A549 (cell line): ENCODE data around the gene MGLL. TPM values are rescaled to one million over a fixed set of nuclear protein-coding genes. Genes with fewer than 3 reads are reported as not detected.

Experiments used
- ATAC-seq, 2 experiments: fragments of 200-7000 bp in 1 of 2; fragments of >200 bp in 1 of 2; cut with Nextera tagmentation in 1 of 2; cut with Tn5 transposase in 1 of 2; 3 replicates each; pipeline versions ENCODE4 v1.8.0 to v1.9.1; 2018 to 2020; ENCODE audit warnings: mild to moderate bottlenecking in 1 of 2, moderate library complexity in 1 of 2
- CTCF ChIA-PET: fragments of 300-600 bp; sonication (Branson Sonifier 250); formaldehyde crosslinking; extraction: SDS; loops from one replicate; lab custom pipeline; 2021; ENCODE audit warnings: antibody characterized with exemption, inconsistent platforms; lab: Yijun Ruan, JAX
- POLR2A ChIA-PET: fragments of 350-600 bp; formaldehyde crosslinking; extraction: SDS; loops from one replicate; lab custom pipeline; 2021; ENCODE audit warnings: antibody characterized with exemption, inconsistent platforms; lab: Yijun Ruan, JAX
- DNase-seq, 2 experiments: peaks; one replicate each; pipeline versions ENCODE4 v3.0.0 to v3.0.0-alpha.2; 2011 to 2016; ENCODE audit warnings: low read depth in 1 of 2, low spot score in 1 of 2
- FAIRE-seq: peaks from 2 replicates; lab custom pipeline; 2011; peaks lifted over from hg19 to GRCh38; lab: Jason Lieb, UNC
- H3K27ac ChIP-seq, 2 experiments: fragments of >200 bp; sonication (Bioruptor Twin); formaldehyde crosslinking; 3 replicates each; pipeline ENCODE4 v1.5.1; 2016 to 2017
- H3K4me1 ChIP-seq: fragments of >200 bp; sonication (Bioruptor Twin); formaldehyde crosslinking; 3 replicates; pipeline ENCODE4 v1.6.1; 2016
- H3K4me2 ChIP-seq: fragments of >200 bp; sonication (Bioruptor Twin); formaldehyde crosslinking; 3 replicates; pipeline ENCODE4 v1.6.1; 2016
- H3K4me3 ChIP-seq: fragments of >200 bp; sonication (Bioruptor Twin); formaldehyde crosslinking; 3 replicates; pipeline ENCODE4 v1.5.1; 2016
- H3K9me3 ChIP-seq: fragments of >200 bp; sonication (Bioruptor Twin); formaldehyde crosslinking; 3 replicates; pipeline ENCODE4 v1.6.1; 2016
- BHLHE40 ChIP-seq: IDR thresholded peaks from 2 replicates; pipeline ENCODE4 v1.6.1; 2012; ENCODE audit warnings: low read depth, low read length, inconsistent platforms
- EHF ChIP-seq: fragments of 250-450 bp; sonication (Bioruptor Pico); IDR thresholded peaks from 2 replicates; pipeline ENCODE4 v1.5.0; 2020; ENCODE audit warnings: mild to moderate bottlenecking
- EP300 ChIP-seq, 2 experiments: fragments of >200 bp; sonication (Bioruptor Twin); formaldehyde crosslinking; IDR thresholded peaks; 2 replicates in 1 of 2; 3 replicates in 1 of 2; pipeline ENCODE4 v1.6.1; 2016 to 2017
- HDAC2 ChIP-seq: fragments of 200-600 bp; sonication (generic); IDR thresholded peaks from 2 replicates; pipeline ENCODE4 v1.6.1; 2016
- JUNB ChIP-seq: fragments of >200 bp; sonication (Bioruptor Twin); formaldehyde crosslinking; IDR thresholded peaks from 2 replicates; pipeline ENCODE4 v1.6.1; 2016
- KDM1A ChIP-seq: fragments of 200-600 bp; sonication (generic); IDR thresholded peaks from 2 replicates; pipeline ENCODE4 v1.6.1; 2016; ENCODE audit warnings: low read depth, mild to moderate bottlenecking
- NFE2L2 ChIP-seq: fragments of 150-350 bp; conservative IDR thresholded peaks from 2 replicates; pipeline ENCODE4 v1.6.1; 2014; ENCODE audit warnings: low read length
- POLR2AphosphoS2 ChIP-seq: conservative IDR thresholded peaks from 2 replicates; pipeline ENCODE4 v1.6.1; 2012; ENCODE audit warnings: low read length, improper control_type of control experiment, inconsistent platforms
- RAD21 ChIP-seq, 2 experiments: fragments of >200 bp in 1 of 2; sonication (Bioruptor Twin) in 1 of 2; formaldehyde crosslinking in 1 of 2; IDR thresholded peaks in 1 of 2; conservative IDR thresholded peaks in 1 of 2; 2 replicates in 1 of 2; 3 replicates in 1 of 2; pipeline ENCODE4 v1.6.1; 2012 to 2018; ENCODE audit warnings: inconsistent platforms in 1 of 2
- RARB ChIP-seq: fragments of 250-450 bp; sonication (Bioruptor Pico); IDR thresholded peaks from 2 replicates; pipeline ENCODE4 v1.8.0; 2021; ENCODE audit warnings: mild to moderate bottlenecking, moderate library complexity
- SMC3 ChIP-seq: fragments of >200 bp; sonication (Bioruptor Twin); formaldehyde crosslinking; IDR thresholded peaks from 3 replicates; pipeline ENCODE4 v1.6.1; 2018; ENCODE audit warnings: inconsistent platforms
- TFCP2L1 ChIP-seq: fragments of 250-450 bp; sonication (Bioruptor Pico); IDR thresholded peaks from 2 replicates; pipeline ENCODE4 v1.5.0; 2021; ENCODE audit warnings: mild to moderate bottlenecking
- TP53 ChIP-seq: fragments of 250-450 bp; sonication (Bioruptor Pico); IDR thresholded peaks from 2 replicates; pipeline ENCODE4 v1.5.0; 2021; ENCODE audit warnings: mild to moderate bottlenecking, moderate library complexity
- ZFP36 ChIP-seq: fragments of 450-650 bp; IDR thresholded peaks from 2 replicates; pipeline ENCODE4 v1.6.1; 2014; ENCODE audit warnings: borderline replicate concordance; ENCODE audit not compliant: partially characterized antibody
- ZSCAN20 ChIP-seq: fragments of 250-450 bp; sonication (Bioruptor Pico); IDR thresholded peaks from 2 replicates; pipeline ENCODE4 v1.8.0; 2022; ENCODE audit warnings: mild to moderate bottlenecking, moderate library complexity
- WGBS: methylation state at CpG from one replicate; pipeline ENCODE4 v1.1.6; 2017; ENCODE audit errors: missing lambda C conversion rate; 5-methylcytosine and 5-hydroxymethylcytosine counted together
- polyA plus RNA-seq, 4 experiments: library from polyadenylated mRNA; depleted of rRNA in 3 of 4; stranded (reverse); fragments of >200 nt; fragmentation: RNase III in 1 of 4; extraction: RNeasy Plus Mini Kit Qiagen cat#74134 plus additional on column Dnase treatment in 1 of 4; gene quantifications; 2 replicates in 3 of 4; 3 replicates in 1 of 4; pipeline ENCODE4 v1.2.3, GENCODE V29; 2011 to 2017
- TF ChIP-seq, protein P1 (sequence below): fragments of 450-650 bp; IDR thresholded peaks from 2 replicates; pipeline ENCODE4 v1.6.1; 2014; ENCODE audit warnings: antibody characterized with exemption
- TF ChIP-seq, protein P2 (sequence below): IDR thresholded peaks from 2 replicates; pipeline ENCODE4 v1.6.1; 2012; ENCODE audit warnings: low read depth, borderline replicate concordance
- TF ChIP-seq, protein P3 (sequence below): fragments of >200 bp; sonication (Bioruptor Twin); formaldehyde crosslinking; IDR thresholded peaks from 3 replicates; pipeline ENCODE4 v1.5.1; 2016
- TF ChIP-seq, protein P4 (sequence below): IDR thresholded peaks from 2 replicates; pipeline ENCODE4 v1.6.1; 2012
- TF ChIP-seq, protein P5 (sequence below): fragments of 250-450 bp; sonication (Bioruptor Pico); IDR thresholded peaks from 2 replicates; pipeline ENCODE4 v1.5.0; 2021; ENCODE audit warnings: mild to moderate bottlenecking, moderate library complexity, borderline replicate concordance

The MGLL gene
- polyA plus RNA-seq, 2 of the 4 experiments (the other 2 are of a cell fraction) = 38.5 to 41.5 TPM

DNA sequence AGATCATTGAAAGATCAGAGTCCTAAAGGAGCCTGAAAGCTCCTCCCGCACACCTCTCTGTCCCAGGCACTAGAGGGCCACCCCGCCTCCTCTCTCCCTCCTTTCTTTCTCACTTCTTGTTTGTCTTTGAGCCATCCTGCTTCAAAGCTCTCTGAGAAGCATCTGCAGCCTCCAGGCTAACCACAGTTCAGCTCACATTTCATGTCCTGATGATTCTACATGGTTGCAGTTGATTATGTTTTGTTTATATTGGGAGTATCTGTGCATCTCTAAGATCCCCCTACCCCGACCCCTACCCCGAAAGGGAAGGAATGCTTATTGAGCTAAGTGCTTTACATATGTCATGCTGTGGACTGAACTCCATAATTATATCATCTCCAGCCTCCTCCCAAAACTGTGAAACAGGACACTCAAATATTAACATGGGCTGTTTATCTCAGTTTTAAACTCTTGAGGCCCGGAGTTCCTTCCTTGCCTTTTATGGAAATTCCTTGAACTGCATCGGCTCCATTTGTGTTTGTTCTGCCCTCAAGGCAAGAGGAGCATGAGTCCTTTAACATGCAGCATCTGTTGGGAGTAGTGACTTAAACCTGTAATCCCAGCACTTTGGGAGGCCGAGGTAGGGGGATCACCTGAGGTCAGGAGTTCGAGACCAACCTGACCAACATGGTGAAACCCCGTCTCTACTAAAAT is 30.9 kb downstream of the MGLL start:
- peak; percentile 80 to 91 for ATAC-seq
- POLR2A ChIA-PET = interaction anchor here (0.7 to 1.0 kb wide), 2 partner anchors 31 to 38 kb away, joined by 3 to 4 read pairs; partner anchors contain the start of gene MGLL
- Histone ChIP-seq H3K4me3 (no peak overlapping the region), H3K4me2 (peak overlapping the region; percentile 58), H3K4me1 (peaks cover 56% of the 10 kb centered on the region), H3K27ac (peak overlapping the region; percentile 73 to 80), H3K9me3 (no peaks in the 10 kb centered on the region)
- FAIRE-seq = no peak
- peak in 1 of 2 experiments; percentile 59 for DNase-seq
- WGBS = 34% methylated on average over 9 of the region's 9 CpGs
- TF ChIP-seq ZSCAN20 (CRISPR knock-in tag) = no peak
- peak; percentile 27 to 45; a peak in 4 of 5 replicates for TF ChIP-seq RAD21 (conservative IDR thresholded peaks at IDR 0.05 in 1 of 2, IDR thresholded peaks at IDR 0.05 in 1 of 2)
- TF ChIP-seq, protein P1, sequence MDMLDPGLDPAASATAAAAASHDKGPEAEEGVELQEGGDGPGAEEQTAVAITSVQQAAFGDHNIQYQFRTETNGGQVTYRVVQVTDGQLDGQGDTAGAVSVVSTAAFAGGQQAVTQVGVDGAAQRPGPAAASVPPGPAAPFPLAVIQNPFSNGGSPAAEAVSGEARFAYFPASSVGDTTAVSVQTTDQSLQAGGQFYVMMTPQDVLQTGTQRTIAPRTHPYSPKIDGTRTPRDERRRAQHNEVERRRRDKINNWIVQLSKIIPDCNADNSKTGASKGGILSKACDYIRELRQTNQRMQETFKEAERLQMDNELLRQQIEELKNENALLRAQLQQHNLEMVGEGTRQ = no peak
- TF ChIP-seq, protein P2, sequence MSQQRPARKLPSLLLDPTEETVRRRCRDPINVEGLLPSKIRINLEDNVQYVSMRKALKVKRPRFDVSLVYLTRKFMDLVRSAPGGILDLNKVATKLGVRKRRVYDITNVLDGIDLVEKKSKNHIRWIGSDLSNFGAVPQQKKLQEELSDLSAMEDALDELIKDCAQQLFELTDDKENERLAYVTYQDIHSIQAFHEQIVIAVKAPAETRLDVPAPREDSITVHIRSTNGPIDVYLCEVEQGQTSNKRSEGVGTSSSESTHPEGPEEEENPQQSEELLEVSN = no peak
- no peak for TF ChIP-seq EP300 (IDR thresholded peaks at IDR 0.05)
- TF ChIP-seq HDAC2 = no peak
- TF ChIP-seq, protein P3, sequence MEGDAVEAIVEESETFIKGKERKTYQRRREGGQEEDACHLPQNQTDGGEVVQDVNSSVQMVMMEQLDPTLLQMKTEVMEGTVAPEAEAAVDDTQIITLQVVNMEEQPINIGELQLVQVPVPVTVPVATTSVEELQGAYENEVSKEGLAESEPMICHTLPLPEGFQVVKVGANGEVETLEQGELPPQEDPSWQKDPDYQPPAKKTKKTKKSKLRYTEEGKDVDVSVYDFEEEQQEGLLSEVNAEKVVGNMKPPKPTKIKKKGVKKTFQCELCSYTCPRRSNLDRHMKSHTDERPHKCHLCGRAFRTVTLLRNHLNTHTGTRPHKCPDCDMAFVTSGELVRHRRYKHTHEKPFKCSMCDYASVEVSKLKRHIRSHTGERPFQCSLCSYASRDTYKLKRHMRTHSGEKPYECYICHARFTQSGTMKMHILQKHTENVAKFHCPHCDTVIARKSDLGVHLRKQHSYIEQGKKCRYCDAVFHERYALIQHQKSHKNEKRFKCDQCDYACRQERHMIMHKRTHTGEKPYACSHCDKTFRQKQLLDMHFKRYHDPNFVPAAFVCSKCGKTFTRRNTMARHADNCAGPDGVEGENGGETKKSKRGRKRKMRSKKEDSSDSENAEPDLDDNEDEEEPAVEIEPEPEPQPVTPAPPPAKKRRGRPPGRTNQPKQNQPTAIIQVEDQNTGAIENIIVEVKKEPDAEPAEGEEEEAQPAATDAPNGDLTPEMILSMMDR = peak; percentile 30; the same call in 2 of the 3 replicates
- peak; percentile 39; the same call in 1 of the 3 replicates for TF ChIP-seq SMC3
- TF ChIP-seq BHLHE40 = no peak
- CTCF ChIA-PET = interaction anchor here (0.6 to 2.0 kb wide), 13 partner anchors 31 to 180 kb away, joined by 3 to 7 read pairs (median 3); partner anchors contain the start of gene MGLL

DNA sequence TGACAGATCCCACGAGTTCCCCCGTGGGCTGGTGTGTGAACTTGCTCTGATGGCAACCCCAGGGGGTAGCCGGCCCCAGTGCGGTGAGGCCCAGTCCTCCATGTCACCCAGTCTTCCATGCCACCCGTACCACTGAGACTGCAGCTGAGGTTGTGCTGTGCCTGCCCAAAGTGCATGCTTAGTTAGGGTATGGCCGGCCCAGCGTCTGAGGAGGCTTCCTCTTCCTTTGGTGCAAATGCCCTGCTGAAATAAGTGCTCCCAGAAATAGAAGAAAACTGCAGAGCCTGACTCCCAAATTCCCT is 31.5 kb downstream of the MGLL start:
- DNase-seq (no peak), FAIRE-seq (no peak), ATAC-seq (peak; percentile 43 to 50; a peak in 5 of 6 replicates)
- no peak for TF ChIP-seq JUNB
- no peak for TF ChIP-seq TFCP2L1 (CRISPR knock-in tag)
- TF ChIP-seq, protein P4, sequence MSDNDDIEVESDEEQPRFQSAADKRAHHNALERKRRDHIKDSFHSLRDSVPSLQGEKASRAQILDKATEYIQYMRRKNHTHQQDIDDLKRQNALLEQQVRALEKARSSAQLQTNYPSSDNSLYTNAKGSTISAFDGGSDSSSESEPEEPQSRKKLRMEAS = no peak
- TF ChIP-seq HDAC2 = no peak
- TF ChIP-seq NFE2L2 = no peak
- no peak for TF ChIP-seq ZFP36
- TF ChIP-seq EHF = no peak
- no peak for TF ChIP-seq POLR2AphosphoS2
- TF ChIP-seq TP53 (CRISPR knock-in tag) = no peak
- no peak for TF ChIP-seq RARB (CRISPR knock-in tag)
- no peak for TF ChIP-seq KDM1A
- TF ChIP-seq, protein P5, sequence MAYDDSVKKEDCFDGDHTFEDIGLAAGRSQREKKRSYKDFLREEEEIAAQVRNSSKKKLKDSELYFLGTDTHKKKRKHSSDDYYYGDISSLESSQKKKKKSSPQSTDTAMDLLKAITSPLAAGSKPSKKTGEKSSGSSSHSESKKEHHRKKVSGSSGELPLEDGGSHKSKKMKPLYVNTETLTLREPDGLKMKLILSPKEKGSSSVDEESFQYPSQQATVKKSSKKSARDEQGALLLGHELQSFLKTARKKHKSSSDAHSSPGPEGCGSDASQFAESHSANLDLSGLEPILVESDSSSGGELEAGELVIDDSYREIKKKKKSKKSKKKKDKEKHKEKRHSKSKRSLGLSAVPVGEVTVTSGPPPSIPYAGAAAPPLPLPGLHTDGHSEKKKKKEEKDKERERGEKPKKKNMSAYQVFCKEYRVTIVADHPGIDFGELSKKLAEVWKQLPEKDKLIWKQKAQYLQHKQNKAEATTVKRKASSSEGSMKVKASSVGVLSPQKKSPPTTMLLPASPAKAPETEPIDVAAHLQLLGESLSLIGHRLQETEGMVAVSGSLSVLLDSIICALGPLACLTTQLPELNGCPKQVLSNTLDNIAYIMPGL = no peak
- Histone ChIP-seq H3K4me2 (peak overlapping the region; percentile 58), H3K4me1 (peaks cover 58% of the 10 kb centered on the region), H3K4me3 (no peak overlapping the region), H3K9me3 (no peaks in the 10 kb centered on the region), H3K27ac (peak overlapping the region; percentile 73 to 80)
- CTCF ChIA-PET = interaction anchor here (0.8 to 2.0 kb wide), 12 partner anchors 31 to 180 kb away, joined by 3 to 7 read pairs (median 3); partner anchors contain the start of gene MGLL
- POLR2A ChIA-PET = interaction anchor here (1.0 kb wide), 1 partner anchor 32 kb away, joined by 3 read pairs; the partner anchor contains the start of gene MGLL
- 83% methylated on average over 3 of the region's 7 CpGs for WGBS
